ES-I3 (cell line): ENCODE measurements around the gene ZC3H7B.
"Not testable (repeated sequence)": the region's sequence is repeated elsewhere in the genome, so short reads cannot be mapped to it uniquely, and the experiment has no call there.

ENCODE experiments used
- H3K36me3 ChIP-seq: 2 replicates; pipeline ENCODE4 v1.6.1; 2013; ENCODE audit warnings: mild to moderate bottlenecking, low read length, control low read depth, moderate library complexity; ENCODE audit not compliant: insufficient read depth
- H3K4me1 ChIP-seq: 2 replicates; pipeline ENCODE4 v1.6.1; 2013; ENCODE audit warnings: mild to moderate bottlenecking, control low read depth, low read length; ENCODE audit not compliant: insufficient read depth
- H3K9ac ChIP-seq: 2 replicates; pipeline ENCODE4 v1.6.1; 2013; ENCODE audit warnings: low read depth, mild to moderate bottlenecking, low read length, moderate library complexity
- H3K9me3 ChIP-seq: 2 replicates; pipeline ENCODE4 v1.6.1; 2013; ENCODE audit warnings: mild to moderate bottlenecking, low read length, moderate library complexity; ENCODE audit not compliant: control insufficient read depth, insufficient read depth

ZC3H7B gene

DNA sequence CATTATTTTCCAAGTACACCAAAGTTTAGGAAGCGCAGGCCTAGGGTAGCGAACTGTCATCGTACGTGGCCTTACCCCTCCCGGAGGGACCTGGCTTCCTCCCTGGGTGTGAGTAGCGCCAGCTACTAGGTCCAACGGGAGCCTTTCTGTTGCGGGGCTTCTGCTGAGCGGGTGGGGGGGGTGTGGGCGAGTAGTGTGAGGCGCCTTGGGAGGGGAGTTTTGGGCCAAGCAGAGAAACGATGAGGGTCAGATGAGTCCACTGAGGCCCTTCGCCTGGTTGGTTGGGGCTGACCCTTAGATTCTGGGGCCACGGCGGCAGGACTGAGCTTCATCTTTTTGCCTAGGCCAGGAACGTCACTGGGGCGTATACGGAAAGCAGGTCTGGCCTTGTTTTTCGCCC lies 81.3 kb downstream of the ZC3H7B start:
- Histone ChIP-seq H3K36me3 (0 out of 2 replicates have a peak, but pooled peaks cover 2% of the 10 kb centered on the region), H3K9me3 (no peaks in the 10 kb centered on the region), H3K9ac (peak overlapping the region; percentile 77; the same call in 1 of the 2 replicates), H3K4me1 (0 out of 2 replicates have a peak, but pooled peaks cover 5% of the 10 kb centered on the region)

GRCh38 chr22:41383085-41383484 lies 81.8 kb downstream of the ZC3H7B start:
- no peaks in the 10 kb centered on the region for H3K9me3 ChIP-seq
- H3K9ac ChIP-seq = peak overlapping the region; percentile 77; the same call in 1 of the 2 replicates
- H3K4me1 ChIP-seq = 0 out of 2 replicates have a peak, but pooled peaks cover 5% of the 10 kb centered on the region

DNA sequence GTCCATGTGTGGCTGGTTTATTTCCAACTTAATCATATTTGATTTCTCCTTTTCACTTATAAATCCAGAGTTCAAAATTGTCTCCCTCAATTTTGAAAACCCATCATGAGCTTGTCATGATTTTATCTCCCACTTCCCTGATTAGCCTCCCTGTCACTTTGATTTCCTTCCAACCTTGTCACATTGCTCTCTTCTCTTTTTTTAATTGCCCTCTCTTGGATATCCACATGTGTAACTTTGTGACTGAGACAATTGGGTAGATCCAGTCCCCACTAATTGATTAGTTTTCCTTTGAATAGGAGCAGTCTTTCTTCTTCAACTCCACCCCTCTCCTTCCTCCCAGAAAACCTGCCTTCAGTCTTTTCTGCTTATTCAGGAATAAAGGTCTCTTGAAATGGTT lies 82.8 kb downstream of the ZC3H7B start:
- Histone ChIP-seq H3K4me1 (0 out of 2 replicates have a peak, but pooled peaks cover 5% of the 10 kb centered on the region), H3K9me3 (no peaks in the 10 kb centered on the region), H3K36me3 (0 out of 2 replicates have a peak, but pooled peaks cover 7% of the 10 kb centered on the region), H3K9ac (no peak overlapping the region)

More at GRCh38 chr22:41383085-41383484, 81.8 kb downstream of the ZC3H7B start:
- 0 out of 2 replicates have a peak, but pooled peaks cover 3% of the 10 kb centered on the region for H3K36me3 ChIP-seq

GRCh38 chr22:41387341-41387740 lies 86.0 kb downstream of the ZC3H7B start:
- Histone ChIP-seq H3K9me3 (no peaks in the 10 kb centered on the region), H3K9ac (no peak overlapping the region), H3K4me1 (0 out of 2 replicates have a peak, but pooled peaks cover 5% of the 10 kb centered on the region), H3K36me3 (0 out of 2 replicates have a peak, but pooled peaks cover 7% of the 10 kb centered on the region)

DNA sequence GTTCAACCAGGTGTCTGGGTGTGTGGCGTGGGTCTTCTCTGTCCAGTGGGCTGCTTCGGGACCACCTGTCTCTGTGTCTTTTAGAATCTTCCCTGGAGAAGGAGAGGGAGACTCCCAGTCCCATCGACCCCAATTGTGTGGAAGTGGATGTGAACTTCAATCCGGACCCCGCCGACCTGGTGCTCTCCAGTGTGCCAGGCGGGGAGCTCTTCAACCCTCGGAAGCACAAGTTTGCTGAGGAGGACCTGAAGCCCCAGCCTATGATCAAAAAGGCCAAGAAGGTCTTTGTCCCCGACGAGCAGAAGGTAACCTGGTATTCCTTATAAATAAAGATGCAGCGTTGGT lies 92.7 kb downstream of the ZC3H7B start:
- Histone ChIP-seq H3K9me3 (no peaks in the 10 kb centered on the region), H3K36me3 (peaks cover 5% of the 10 kb centered on the region), H3K9ac (no peak overlapping the region), H3K4me1 (no peaks in the 10 kb centered on the region)

- Histone ChIP-seq H3K4me1 (no peaks in the 10 kb centered on the region), H3K9ac (no peak overlapping the region), H3K36me3 (peaks cover 5% of the 10 kb centered on the region), H3K9me3 (no peaks in the 10 kb centered on the region)
Measured at GRCh38 chr22:41395531-41396240, 94.4 kb downstream of the ZC3H7B start.

GRCh38 chr22:41397143-41397811 lies 96.0 kb downstream of the ZC3H7B start:
- Histone ChIP-seq H3K36me3 (peaks cover 5% of the 10 kb centered on the region), H3K9ac (no peak overlapping the region), H3K4me1 (no peaks in the 10 kb centered on the region), H3K9me3 (no peaks in the 10 kb centered on the region)

DNA sequence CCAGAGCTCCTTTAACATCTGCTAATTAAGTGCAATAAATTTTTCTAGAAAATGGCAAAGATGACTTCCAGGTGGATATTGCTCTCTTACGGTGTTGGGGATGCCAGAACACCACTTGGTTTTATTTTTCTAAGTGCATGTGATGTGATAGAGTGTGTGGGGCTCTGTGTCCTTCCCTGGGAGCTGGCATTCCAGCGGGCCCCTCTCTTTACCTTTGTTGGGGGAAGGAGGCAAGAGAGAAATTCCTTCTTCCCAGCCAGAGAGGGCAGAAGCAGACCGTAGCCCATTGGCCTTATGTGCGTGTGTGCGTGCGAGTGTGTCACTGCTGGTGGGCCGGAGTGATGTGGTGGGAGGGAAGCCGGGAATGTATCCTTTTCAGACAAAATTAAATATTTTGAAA lies 97.6 kb downstream of the ZC3H7B start:
- no peak overlapping the region for H3K9ac ChIP-seq
- peaks cover 5% of the 10 kb centered on the region for H3K36me3 ChIP-seq
- H3K9me3 ChIP-seq = no peaks in the 10 kb centered on the region
- no peaks in the 10 kb centered on the region for H3K4me1 ChIP-seq

DNA sequence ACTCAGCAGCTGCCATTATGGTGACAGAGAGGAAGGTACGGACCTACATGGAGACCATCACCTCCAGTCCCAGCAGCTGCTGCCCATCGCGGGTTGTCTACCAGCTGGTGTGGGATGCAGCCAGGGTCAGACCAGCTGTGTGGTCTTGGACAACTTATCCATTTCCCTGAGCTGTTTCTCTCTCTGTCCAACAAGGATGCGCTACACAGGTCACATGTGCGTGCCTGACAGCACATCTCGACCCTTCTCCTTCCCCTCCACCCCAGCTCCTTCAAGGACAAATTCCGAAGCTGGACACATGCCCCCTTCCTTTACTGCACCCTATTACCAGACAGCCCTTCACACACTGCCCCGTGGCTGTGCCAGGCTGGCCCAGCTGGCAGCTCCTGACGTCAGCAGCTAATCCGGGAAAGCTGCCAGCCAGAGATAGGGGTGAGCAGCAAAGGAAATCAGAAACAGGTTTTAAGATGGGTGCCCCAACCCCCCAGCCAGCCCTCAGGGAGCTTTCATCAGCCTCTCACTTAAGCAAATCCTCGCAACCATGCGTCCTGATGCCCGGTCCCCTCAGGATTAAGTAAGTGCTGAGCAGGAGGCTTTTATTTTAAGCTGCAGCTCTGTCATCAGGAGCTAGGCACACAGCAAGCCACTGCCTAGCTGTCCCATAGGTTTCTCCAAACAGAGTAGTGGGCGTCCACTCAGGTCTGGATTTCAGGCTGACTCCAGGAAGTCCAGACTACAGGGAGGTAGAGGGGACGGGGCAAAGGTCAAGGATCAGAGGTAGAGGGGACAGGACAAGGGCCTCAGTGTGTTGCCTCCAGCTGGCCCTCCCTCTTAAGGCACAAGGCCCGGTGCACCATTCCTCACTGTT lies 100.7 kb downstream of the ZC3H7B start:
- Histone ChIP-seq H3K4me1 (no peaks in the 10 kb centered on the region), H3K9ac (no peak overlapping the region), H3K9me3 (no peaks in the 10 kb centered on the region), H3K36me3 (no peaks in the 10 kb centered on the region)

DNA sequence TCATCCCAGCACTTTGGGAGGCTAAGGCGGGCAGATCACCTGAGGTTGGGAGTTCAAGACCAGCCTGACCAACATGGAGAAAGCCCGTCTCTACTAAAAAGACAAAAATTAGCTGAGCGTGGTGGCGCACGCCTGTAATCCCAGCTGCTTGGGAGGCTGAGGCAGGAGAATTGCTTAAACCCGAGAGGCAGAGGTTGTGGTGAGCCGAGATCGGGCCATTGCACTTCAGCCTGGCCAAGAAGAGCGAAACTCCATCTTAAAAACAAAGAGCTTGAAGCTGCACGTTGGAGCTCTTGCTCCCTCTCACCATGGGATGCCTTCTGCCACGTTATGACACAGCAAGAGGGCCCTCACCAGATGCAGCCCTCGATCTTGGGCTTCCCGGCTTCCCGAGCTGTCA lies 101.5 kb downstream of the ZC3H7B start:
- not testable (repeated sequence) for H3K9ac ChIP-seq, H3K4me1 ChIP-seq

GRCh38 chr22:41403532-41404318 lies 102.4 kb downstream of the ZC3H7B start:
- no peak overlapping the region for H3K9ac ChIP-seq
- H3K36me3 ChIP-seq = no peaks in the 10 kb centered on the region

More for the DNA sequence above, 101.5 kb downstream of the ZC3H7B start:
- not testable (repeated sequence) for H3K36me3 ChIP-seq, H3K9me3 ChIP-seq

GRCh38 chr22:41405588-41405987 lies 104.3 kb downstream of the ZC3H7B start:
- no peaks in the 10 kb centered on the region for H3K36me3 ChIP-seq
- no peak overlapping the region for H3K9ac ChIP-seq

More at GRCh38 chr22:41403532-41404318, 102.4 kb downstream of the ZC3H7B start:
- Histone ChIP-seq H3K9me3 (no peaks in the 10 kb centered on the region), H3K4me1 (no peaks in the 10 kb centered on the region)

GRCh38 chr22:41406410-41406809 lies 105.1 kb downstream of the ZC3H7B start:
- Histone ChIP-seq H3K36me3 (no peaks in the 10 kb centered on the region), H3K9ac (no peak overlapping the region), H3K9me3 (no peaks in the 10 kb centered on the region), H3K4me1 (no peaks in the 10 kb centered on the region)

More at GRCh38 chr22:41405588-41405987, 104.3 kb downstream of the ZC3H7B start:
- H3K4me1 ChIP-seq = no peaks in the 10 kb centered on the region
- H3K9me3 ChIP-seq = no peaks in the 10 kb centered on the region
